ENCODE results near the gene RTL9. TPM values are rescaled to one million over a fixed set of nuclear protein-coding genes. Genes with fewer than 3 reads are reported as not detected.
A peak's percentile ranks its signal among the peaks of the same experiment; 100 is the strongest.

Gene RTL9
- under 1 TPM in 1 of 3 donors, not detected in 2; 0.06 TPM for total RNA-seq
- long read RNA-seq, donor 1: 0 reads
- long read RNA-seq, donor 2: 0 reads

DNA sequence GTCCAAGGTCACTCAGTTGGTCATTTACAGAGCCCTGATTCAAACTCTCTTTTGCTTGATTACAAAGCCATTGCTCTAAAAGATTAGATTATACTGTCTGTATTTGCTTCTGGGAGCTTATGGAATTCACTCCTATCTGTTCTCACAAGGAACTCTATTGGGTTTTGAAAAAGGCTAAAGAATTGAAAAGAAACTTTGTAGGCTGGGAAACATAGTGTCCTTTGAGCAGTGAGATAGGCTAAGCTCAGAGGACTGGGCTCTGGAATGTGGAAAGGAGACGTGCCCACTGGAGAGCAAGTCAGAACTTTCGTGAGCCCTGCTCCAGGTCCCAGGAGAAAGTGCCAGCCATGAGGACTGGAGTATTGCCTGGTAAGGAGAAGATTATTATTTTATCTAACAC is at the start of gene RTL9:
RTL9 (plus strand) TSS at position 301 of the 400 bp plus-strand sequence. CDS start 91,770 bp downstream, outside the sequence.
- no peaks in the 10 kb centered on the region for H3K36me3 ChIP-seq (ENCODE audit: low read depth)
- intact Hi-C loops (cut with DNase I, micrococcal nuclease): no loop called here
- TF ChIP-seq CTCF (IDR thresholded peaks at IDR 0.05): no peak
- DNase-seq (no peak), ATAC-seq (no peak)
- H3K4me1 ChIP-seq (ENCODE audit: low read depth): no peaks in the 10 kb centered on the region
- H3K9me3 ChIP-seq: no peaks in the 10 kb centered on the region
- H3K4me3 ChIP-seq: no peak within 1 kb of the TSS

GRCh38 chrX:110310000-110310790 is 48.5 kb upstream of the RTL9 start:
- DNase-seq: no peak
- TF ChIP-seq CTCF (IDR thresholded peaks at IDR 0.05): no peak
- ATAC-seq: no peak
- Histone ChIP-seq H3K4me3 (no peak overlapping the region), H3K9me3 (no peaks in the 10 kb centered on the region), H3K4me1 (ENCODE audit: low read depth) (no peaks in the 10 kb centered on the region), H3K36me3 (ENCODE audit: low read depth) (no peaks in the 10 kb centered on the region)
- intact Hi-C loops (cut with DNase I, micrococcal nuclease): no loop called here

GRCh38 chrX:110310896-110311295 is 47.8 kb upstream of the RTL9 start:
- DNase-seq: peak in 1 of 3 donors; percentile 9
- Histone ChIP-seq H3K36me3 (ENCODE audit: low read depth) (no peaks in the 10 kb centered on the region), H3K9me3 (no peaks in the 10 kb centered on the region), H3K4me1 (ENCODE audit: low read depth) (no peaks in the 10 kb centered on the region), H3K4me3 (no peak overlapping the region)
- intact Hi-C loops (cut with DNase I, micrococcal nuclease): no loop called here
- peak; percentile 37 for ATAC-seq
- no peak for TF ChIP-seq CTCF (IDR thresholded peaks at IDR 0.05)

DNA sequence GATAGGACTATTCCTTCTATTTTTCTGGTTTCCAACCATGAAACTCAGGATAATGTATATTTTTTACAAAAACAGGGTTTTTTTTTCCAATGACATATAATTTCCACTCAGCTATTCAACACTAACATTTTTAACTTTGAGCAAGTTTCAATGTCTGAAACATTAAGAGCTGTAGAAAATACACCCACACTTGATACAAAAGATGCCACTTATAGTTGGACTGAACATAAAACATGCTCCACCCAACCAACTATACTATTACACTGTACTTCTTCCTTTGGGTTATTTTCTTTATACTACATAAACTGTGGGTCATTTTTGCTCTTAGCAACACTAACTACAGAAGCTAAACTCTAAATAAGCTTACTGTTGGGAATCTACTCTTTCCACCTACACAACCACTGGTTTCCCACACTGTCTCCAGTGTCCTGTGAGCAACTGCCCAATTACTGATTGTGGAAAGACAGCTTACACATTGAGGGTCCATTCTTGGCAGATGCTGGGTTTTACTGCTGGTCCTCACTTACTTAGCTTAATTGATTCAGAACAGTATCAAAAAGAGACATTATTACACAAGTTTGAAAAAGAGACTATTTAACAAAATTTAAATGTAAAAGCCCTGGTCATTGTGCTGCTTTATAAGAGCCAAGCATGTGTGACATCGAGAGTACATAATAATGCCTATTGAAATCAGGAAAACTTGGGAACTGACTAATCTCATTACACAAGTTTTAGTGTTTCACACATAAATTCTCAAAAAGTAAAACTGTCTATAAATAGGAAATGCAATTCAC is 47.0 kb upstream of the RTL9 start:
- intact Hi-C loops (cut with DNase I, micrococcal nuclease): no loop called here
- H3K4me1 ChIP-seq (ENCODE audit: low read depth): no peaks in the 10 kb centered on the region
- no peak overlapping the region for H3K4me3 ChIP-seq
- ATAC-seq (no peak), DNase-seq (no peak)
- H3K9me3 ChIP-seq: no peaks in the 10 kb centered on the region
- no peaks in the 10 kb centered on the region for H3K36me3 ChIP-seq (ENCODE audit: low read depth)
- no peak for TF ChIP-seq CTCF (IDR thresholded peaks at IDR 0.05)

DNA sequence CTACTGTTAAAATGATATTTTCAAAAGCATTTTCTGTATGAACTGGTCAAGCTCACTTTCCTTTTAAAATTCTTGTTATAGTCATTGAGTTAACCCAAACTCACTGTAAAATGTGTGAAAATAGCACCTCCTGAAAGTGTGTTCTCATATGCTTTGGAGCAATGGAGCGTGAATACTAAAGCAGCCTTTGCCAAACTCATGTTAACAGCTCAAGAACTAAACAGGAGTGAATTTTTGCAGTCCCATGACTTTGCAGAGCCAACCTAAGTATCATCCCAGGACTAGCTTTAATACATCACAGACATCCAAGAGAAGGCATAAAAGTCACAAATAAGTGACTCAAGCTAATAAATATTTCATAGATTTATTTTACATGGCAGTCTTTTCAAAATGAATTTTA is 43.1 kb upstream of the RTL9 start:
- H3K4me1 ChIP-seq (ENCODE audit: low read depth): no peaks in the 10 kb centered on the region
- no peak for TF ChIP-seq CTCF (IDR thresholded peaks at IDR 0.05)
- H3K4me3 ChIP-seq: no peak overlapping the region
- intact Hi-C loops (cut with DNase I, micrococcal nuclease): no loop called here
- H3K36me3 ChIP-seq (ENCODE audit: low read depth): no peaks in the 10 kb centered on the region
- H3K9me3 ChIP-seq: no peaks in the 10 kb centered on the region
- ATAC-seq: no peak
- no peak for DNase-seq
